Measurements from ENCODE around the gene GON7.

DNA sequence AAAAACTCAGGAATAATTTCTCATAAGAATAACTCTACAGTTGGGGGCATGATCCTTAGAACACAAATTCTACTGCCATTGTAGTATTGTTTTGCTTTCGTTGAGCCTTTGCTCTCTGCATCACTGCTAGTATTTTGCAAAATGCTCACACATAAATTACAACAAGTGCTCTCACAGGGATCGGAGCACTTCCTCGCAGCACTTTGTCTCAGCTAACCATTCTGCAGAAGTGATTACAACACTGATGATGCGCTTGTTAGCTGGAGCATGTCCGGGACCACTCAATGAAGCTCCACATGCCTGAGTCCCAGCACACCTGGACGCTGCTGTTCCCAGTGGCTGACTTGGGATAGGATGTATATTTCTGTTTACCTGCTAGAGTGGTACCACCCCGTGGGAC, 53.7 kb downstream of the GON7 start:
- TF ChIP-seq, protein P1, sequence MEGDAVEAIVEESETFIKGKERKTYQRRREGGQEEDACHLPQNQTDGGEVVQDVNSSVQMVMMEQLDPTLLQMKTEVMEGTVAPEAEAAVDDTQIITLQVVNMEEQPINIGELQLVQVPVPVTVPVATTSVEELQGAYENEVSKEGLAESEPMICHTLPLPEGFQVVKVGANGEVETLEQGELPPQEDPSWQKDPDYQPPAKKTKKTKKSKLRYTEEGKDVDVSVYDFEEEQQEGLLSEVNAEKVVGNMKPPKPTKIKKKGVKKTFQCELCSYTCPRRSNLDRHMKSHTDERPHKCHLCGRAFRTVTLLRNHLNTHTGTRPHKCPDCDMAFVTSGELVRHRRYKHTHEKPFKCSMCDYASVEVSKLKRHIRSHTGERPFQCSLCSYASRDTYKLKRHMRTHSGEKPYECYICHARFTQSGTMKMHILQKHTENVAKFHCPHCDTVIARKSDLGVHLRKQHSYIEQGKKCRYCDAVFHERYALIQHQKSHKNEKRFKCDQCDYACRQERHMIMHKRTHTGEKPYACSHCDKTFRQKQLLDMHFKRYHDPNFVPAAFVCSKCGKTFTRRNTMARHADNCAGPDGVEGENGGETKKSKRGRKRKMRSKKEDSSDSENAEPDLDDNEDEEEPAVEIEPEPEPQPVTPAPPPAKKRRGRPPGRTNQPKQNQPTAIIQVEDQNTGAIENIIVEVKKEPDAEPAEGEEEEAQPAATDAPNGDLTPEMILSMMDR (IDR thresholded peaks at IDR 0.05) = no peak
- TF ChIP-seq POLR2A (IDR thresholded peaks at IDR 0.05) = no peak
